Lower lobe of right lung (tissue), 2 donors: ENCODE data around the gene TMEM44. TPM values are rescaled to one million over a fixed set of nuclear protein-coding genes. Genes with fewer than 3 reads are reported as not detected.

Source experiments
- ATAC-seq, 2 donors: fragments of 200-7000 bp; cut with Tn5 transposase; one replicate each; pipeline ENCODE4 v1.9.1; 2020 to 2022; ENCODE audit warnings: mild to moderate bottlenecking in 2 of 2, moderate library complexity in 2 of 2
- DNase-seq: peaks from one replicate; pipeline ENCODE4 v3.0.0-alpha.2; 2020
- H3K27ac ChIP-seq: fragments of 200-600 bp; one replicate; pipeline ENCODE4 v1.8.0; 2022
- H3K27me3 ChIP-seq: fragments of 200-600 bp; one replicate; pipeline ENCODE4 v1.8.0; 2022; ENCODE audit warnings: low read depth
- H3K36me3 ChIP-seq: fragments of 200-600 bp; one replicate; pipeline ENCODE4 v1.8.0; 2022; ENCODE audit warnings: mild to moderate bottlenecking
- H3K4me1 ChIP-seq: fragments of 200-600 bp; one replicate; pipeline ENCODE4 v1.8.0; 2022
- H3K4me3 ChIP-seq: fragments of 200-600 bp; one replicate; pipeline ENCODE4 v1.8.0; 2022; ENCODE audit warnings: mild to moderate bottlenecking
- H3K9me3 ChIP-seq: fragments of 200-600 bp; one replicate; pipeline ENCODE4 v1.8.0; 2022
- CTCF ChIP-seq: fragments of 200-600 bp; IDR thresholded peaks from one replicate; pipeline ENCODE4 v1.8.0; 2022; ENCODE audit warnings: antibody characterized with exemption, mild to moderate bottlenecking
- intact Hi-C: fragments of 100-400 bp; cut with DNase I; formaldehyde crosslinking; loops from one replicate; pipeline ENCODE4 v1.11.0; 2022
- total RNA-seq: library from RNA; stranded (reverse); fragmentation: NEBNext Ultra II Directional; extraction: Animal tissue kit (Norgen Biotek cat#: 25700); gene quantifications from one replicate; pipeline ENCODE4 v1.2.1, GENCODE V29; 2021
- donor health status: DM: no; HTN: yes; CAD: no; lungs with severe emphysema.

Gene TMEM44
- total RNA-seq, 1 donor from 2014 or later, result 22.7 TPM

GRCh38 chr3:194592798-194593752, 40.1 kb downstream of the TMEM44 start:
- no peak for TF ChIP-seq CTCF
- Histone ChIP-seq H3K9me3 (no peaks in the 10 kb centered on the region), H3K4me1 (peaks cover 8% of the 10 kb centered on the region), H3K27me3 (no peaks in the 10 kb centered on the region), H3K27ac (no peak overlapping the region), H3K4me3 (no peak overlapping the region), H3K36me3 (peaks cover 17% of the 10 kb centered on the region)
- peak; percentile 59 to 68 for ATAC-seq
- no peak for DNase-seq
- intact Hi-C loops, result loop anchor here (10.0 kb wide), 1 partner anchor 118 kb away; no protein-coding TSS in a partner anchor

GRCh38 chr3:194588741-194589140, 44.5 kb downstream of the TMEM44 start:
- Histone ChIP-seq H3K9me3 (no peaks in the 10 kb centered on the region), H3K27me3 (no peaks in the 10 kb centered on the region), H3K4me3 (no peak overlapping the region), H3K27ac (no peak overlapping the region), H3K4me1 (peaks cover 20% of the 10 kb centered on the region), H3K36me3 (peaks cover 23% of the 10 kb centered on the region)
- no peak for ATAC-seq
- no peak for TF ChIP-seq CTCF
- DNase-seq, result no peak
- intact Hi-C loops, result no loop called here

- Histone ChIP-seq H3K9me3 (no peaks in the 10 kb centered on the region), H3K27ac (no peak overlapping the region), H3K36me3 (peaks cover 23% of the 10 kb centered on the region), H3K27me3 (no peaks in the 10 kb centered on the region), H3K4me1 (peaks cover 19% of the 10 kb centered on the region), H3K4me3 (no peak overlapping the region)
- no peak for TF ChIP-seq CTCF
- no peak for ATAC-seq
- intact Hi-C loops, result no loop called here
- no peak for DNase-seq
Measured at GRCh38 chr3:194588236-194588635, 45.0 kb downstream of the TMEM44 start.

GRCh38 chr3:194587438-194587931, 45.7 kb downstream of the TMEM44 start:
- Histone ChIP-seq H3K27me3 (no peaks in the 10 kb centered on the region), H3K27ac (peak overlapping the region; percentile 10), H3K4me3 (no peak overlapping the region), H3K9me3 (no peaks in the 10 kb centered on the region), H3K4me1 (peaks cover 12% of the 10 kb centered on the region), H3K36me3 (peaks cover 23% of the 10 kb centered on the region)
- no peak for DNase-seq
- intact Hi-C loops, result no loop called here
- TF ChIP-seq CTCF, result no peak
- peak in 1 of 2 donors; percentile 13 for ATAC-seq

GRCh38 chr3:194586836-194587235, 46.4 kb downstream of the TMEM44 start:
- Histone ChIP-seq H3K27ac (peak overlapping the region; percentile 10), H3K36me3 (peaks cover 23% of the 10 kb centered on the region), H3K4me3 (no peak overlapping the region), H3K27me3 (no peaks in the 10 kb centered on the region), H3K4me1 (peaks cover 12% of the 10 kb centered on the region), H3K9me3 (no peaks in the 10 kb centered on the region)
- intact Hi-C loops, result no loop called here
- ATAC-seq, result no peak
- TF ChIP-seq CTCF, result no peak
- DNase-seq, result no peak
